ENCODE data around the gene ARMH1. TPM values are rescaled to one million over a fixed set of nuclear protein-coding genes. Genes with fewer than 3 reads are reported as not detected.

The ARMH1 gene
- total and polyA plus RNA-seq, 9 donors = 3.1 to 13.8 (median 5.7) TPM

GRCh38 chr1:44655609-44656008 is 18.9 kb upstream of the ARMH1 start:
- Histone ChIP-seq H3K27ac (no peak overlapping the region), H3K4me1 (ENCODE audit: insufficient read depth) (peaks cover 2% of the 10 kb centered on the region), H3K36me3 (no peaks in the 10 kb centered on the region), H3K27me3 (no peaks in the 10 kb centered on the region), H3K9me3 (no peaks in the 10 kb centered on the region), H3K4me3 (no peak overlapping the region)
- 64 to 71% (median 66%) methylated on average over 5 of the region's 5 CpGs for WGBS, 3 donors
- intact Hi-C loops (cut with DNase I) = loop anchor here in 2 of 4 donors (10.0 kb wide), 1 partner anchor 441 kb away; the partner anchor contains the start of gene DMAP1 (in 2 of the 2)
- DNase-seq = no peak
- TF ChIP-seq, protein P1, sequence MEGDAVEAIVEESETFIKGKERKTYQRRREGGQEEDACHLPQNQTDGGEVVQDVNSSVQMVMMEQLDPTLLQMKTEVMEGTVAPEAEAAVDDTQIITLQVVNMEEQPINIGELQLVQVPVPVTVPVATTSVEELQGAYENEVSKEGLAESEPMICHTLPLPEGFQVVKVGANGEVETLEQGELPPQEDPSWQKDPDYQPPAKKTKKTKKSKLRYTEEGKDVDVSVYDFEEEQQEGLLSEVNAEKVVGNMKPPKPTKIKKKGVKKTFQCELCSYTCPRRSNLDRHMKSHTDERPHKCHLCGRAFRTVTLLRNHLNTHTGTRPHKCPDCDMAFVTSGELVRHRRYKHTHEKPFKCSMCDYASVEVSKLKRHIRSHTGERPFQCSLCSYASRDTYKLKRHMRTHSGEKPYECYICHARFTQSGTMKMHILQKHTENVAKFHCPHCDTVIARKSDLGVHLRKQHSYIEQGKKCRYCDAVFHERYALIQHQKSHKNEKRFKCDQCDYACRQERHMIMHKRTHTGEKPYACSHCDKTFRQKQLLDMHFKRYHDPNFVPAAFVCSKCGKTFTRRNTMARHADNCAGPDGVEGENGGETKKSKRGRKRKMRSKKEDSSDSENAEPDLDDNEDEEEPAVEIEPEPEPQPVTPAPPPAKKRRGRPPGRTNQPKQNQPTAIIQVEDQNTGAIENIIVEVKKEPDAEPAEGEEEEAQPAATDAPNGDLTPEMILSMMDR (IDR thresholded peaks at IDR 0.05) = no peak
- TF ChIP-seq POLR2A (IDR thresholded peaks at IDR 0.05) = no peak
- no peak for TF ChIP-seq EP300 (IDR thresholded peaks at IDR 0.05)

DNA sequence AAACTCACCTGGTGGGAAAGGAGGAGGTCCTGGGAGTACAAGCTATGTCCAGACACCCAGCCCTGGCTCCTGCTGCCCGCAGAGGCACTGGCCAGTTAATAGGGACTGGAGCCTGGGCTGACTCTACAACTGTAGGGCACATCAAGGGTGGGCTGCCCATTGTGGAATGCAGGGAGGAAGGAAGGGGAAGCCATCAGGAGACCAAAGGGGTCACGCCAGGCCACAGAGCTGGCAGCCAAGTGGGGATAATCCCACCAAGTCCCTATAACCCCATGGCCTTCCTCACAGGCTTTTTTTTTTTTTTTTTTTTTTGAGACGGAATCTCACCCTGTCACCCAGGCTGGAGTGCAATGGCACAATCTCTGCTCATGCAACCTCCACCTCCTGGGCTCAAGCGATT is 14.9 kb upstream of the ARMH1 start:
- no peaks in the 10 kb centered on the region for H3K9me3 ChIP-seq
- H3K4me3 ChIP-seq = no peak overlapping the region
- H3K36me3 ChIP-seq = no peaks in the 10 kb centered on the region
- TF ChIP-seq, protein P1 (IDR thresholded peaks at IDR 0.05) = no peak
- no peak for TF ChIP-seq POLR2A (IDR thresholded peaks at IDR 0.05)
- no peak for TF ChIP-seq EP300 (IDR thresholded peaks at IDR 0.05)
- H3K27me3 ChIP-seq = no peaks in the 10 kb centered on the region
- intact Hi-C loops (cut with DNase I) = loop anchor here in 2 of 4 donors (10.0 kb wide), 1 partner anchor 445 kb away; the partner anchor contains the start of gene DMAP1 (in 2 of the 2)
- H3K27ac ChIP-seq = no peak overlapping the region
- DNase-seq = no peak
- H3K4me1 ChIP-seq (ENCODE audit: insufficient read depth) = peaks cover 6% of the 10 kb centered on the region
- 95 to 99% (median 97%) methylated on average over 4 of the region's 4 CpGs for WGBS, 3 donors

- WGBS, 3 donors = 48 to 53% (median 48%) methylated on average over 8 to 9 of the region's 9 CpGs
- H3K4me3 ChIP-seq = no peak overlapping the region
- intact Hi-C loops (cut with DNase I) = no loop called here
- TF ChIP-seq, protein P1 (IDR thresholded peaks at IDR 0.05) = no peak
- TF ChIP-seq POLR2A (IDR thresholded peaks at IDR 0.05) (no peak), EP300 (IDR thresholded peaks at IDR 0.05) (no peak)
- no peaks in the 10 kb centered on the region for H3K27me3 ChIP-seq
- H3K27ac ChIP-seq = no peak overlapping the region
- DNase-seq = peak in 1 of 5 donors; percentile 71
- H3K36me3 ChIP-seq = no peaks in the 10 kb centered on the region
- H3K9me3 ChIP-seq = no peaks in the 10 kb centered on the region
- H3K4me1 ChIP-seq (ENCODE audit: insufficient read depth) = peaks cover 6% of the 10 kb centered on the region
These were observed 14.3 kb upstream of the ARMH1 start for GRCh38 chr1:44660176-44660575.

DNA sequence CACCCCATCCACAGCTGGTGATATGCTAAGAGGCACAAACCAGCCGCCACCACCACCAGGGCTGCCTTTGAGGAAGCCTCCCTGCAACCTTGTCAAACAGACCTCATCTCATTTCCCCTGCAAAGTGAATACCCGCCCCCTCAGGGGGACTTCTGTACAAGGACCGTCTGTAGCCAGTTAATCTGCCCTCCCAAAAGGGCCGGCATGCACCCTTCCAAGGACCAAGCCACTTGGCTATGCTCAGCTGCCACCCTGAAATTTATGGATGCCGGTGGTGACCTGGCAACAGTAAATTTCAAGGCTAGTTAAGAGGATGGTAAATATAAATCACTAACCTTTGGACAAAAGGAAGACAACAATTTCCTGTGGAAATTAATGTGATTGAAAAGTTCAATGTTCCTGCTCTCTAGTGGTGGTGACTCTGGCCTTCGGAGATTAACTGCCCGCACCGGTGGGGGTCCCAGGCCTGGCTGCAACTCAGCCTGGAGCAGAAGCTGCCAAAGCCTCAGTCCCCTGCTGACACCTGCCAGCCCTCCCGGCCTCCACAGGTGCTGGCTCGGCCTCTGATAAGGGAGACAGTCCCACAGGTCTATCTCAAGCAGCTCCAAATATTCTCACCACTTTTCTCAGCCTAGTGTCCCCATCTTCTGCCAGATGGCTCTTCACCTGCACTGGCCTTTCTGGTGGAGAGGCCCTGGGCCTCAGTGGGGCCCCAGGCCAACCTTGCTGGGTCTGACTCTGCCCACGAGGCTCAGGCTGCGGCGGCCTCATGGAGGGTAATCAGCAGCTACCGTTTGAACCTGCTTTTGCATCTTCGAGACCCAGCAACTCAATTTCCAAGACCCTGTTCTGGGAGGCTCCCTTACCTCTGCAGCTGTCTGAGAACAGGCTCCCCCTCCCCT is 12.5 kb upstream of the ARMH1 start:
- Histone ChIP-seq H3K9me3 (no peaks in the 10 kb centered on the region), H3K27ac (no peak overlapping the region), H3K36me3 (no peaks in the 10 kb centered on the region), H3K27me3 (no peaks in the 10 kb centered on the region), H3K4me3 (no peak overlapping the region), H3K4me1 (ENCODE audit: insufficient read depth) (peaks cover 6% of the 10 kb centered on the region)
- TF ChIP-seq, protein P1 (IDR thresholded peaks at IDR 0.05) = no peak
- TF ChIP-seq POLR2A (IDR thresholded peaks at IDR 0.05) (no peak), EP300 (IDR thresholded peaks at IDR 0.05) (no peak)
- no peak for DNase-seq
- intact Hi-C loops (cut with DNase I) = no loop called here
- WGBS, 3 donors = 64 to 68% (median 67%) methylated on average over 15 of the region's 15 CpGs

All from ovary (tissue), 9 donors.